ENCODE results near the gene DLEC1.

GRCh38 chr3:38154033-38154494 lies 115.1 kb downstream of the DLEC1 start:
- TF ChIP-seq, protein P1, sequence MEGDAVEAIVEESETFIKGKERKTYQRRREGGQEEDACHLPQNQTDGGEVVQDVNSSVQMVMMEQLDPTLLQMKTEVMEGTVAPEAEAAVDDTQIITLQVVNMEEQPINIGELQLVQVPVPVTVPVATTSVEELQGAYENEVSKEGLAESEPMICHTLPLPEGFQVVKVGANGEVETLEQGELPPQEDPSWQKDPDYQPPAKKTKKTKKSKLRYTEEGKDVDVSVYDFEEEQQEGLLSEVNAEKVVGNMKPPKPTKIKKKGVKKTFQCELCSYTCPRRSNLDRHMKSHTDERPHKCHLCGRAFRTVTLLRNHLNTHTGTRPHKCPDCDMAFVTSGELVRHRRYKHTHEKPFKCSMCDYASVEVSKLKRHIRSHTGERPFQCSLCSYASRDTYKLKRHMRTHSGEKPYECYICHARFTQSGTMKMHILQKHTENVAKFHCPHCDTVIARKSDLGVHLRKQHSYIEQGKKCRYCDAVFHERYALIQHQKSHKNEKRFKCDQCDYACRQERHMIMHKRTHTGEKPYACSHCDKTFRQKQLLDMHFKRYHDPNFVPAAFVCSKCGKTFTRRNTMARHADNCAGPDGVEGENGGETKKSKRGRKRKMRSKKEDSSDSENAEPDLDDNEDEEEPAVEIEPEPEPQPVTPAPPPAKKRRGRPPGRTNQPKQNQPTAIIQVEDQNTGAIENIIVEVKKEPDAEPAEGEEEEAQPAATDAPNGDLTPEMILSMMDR (IDR thresholded peaks at IDR 0.05): no peak
- no peak for TF ChIP-seq EZH2 (IDR thresholded peaks at IDR 0.05; ENCODE audit: borderline replicate concordance, insufficient read depth, low read depth, low read length, poor library complexity, severe bottlenecking)

All from B cell (primary cell).